Effector CD4-positive, alpha-beta T cell (primary cell): ENCODE data around the gene UBASH3A.
A peak's percentile ranks its signal among the peaks of the same experiment; 100 is the strongest.

ENCODE experiments used
- DNase-seq: peaks from one replicate; pipeline ENCODE4 v3.0.0-alpha.2; 2020

Gene UBASH3A

DNA sequence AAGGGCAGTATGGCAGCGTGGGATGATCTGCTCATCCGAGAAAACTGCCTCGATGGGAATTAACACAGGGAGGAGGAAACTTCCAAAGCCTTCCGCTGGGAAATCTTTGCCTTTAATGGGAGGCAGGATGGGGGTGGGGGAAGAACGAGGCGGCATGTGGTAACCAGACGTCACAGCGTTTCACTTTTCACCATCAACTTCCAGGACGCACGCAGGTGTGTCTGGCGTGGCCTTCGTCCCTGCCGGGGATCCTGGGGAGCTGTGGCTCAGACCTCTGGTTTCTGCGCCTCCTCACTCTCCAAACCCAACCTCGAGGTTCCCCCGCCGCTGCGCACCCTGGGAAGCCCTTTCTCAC is 92.0 kb downstream of the UBASH3A start:
- no peak for DNase-seq

DNA sequence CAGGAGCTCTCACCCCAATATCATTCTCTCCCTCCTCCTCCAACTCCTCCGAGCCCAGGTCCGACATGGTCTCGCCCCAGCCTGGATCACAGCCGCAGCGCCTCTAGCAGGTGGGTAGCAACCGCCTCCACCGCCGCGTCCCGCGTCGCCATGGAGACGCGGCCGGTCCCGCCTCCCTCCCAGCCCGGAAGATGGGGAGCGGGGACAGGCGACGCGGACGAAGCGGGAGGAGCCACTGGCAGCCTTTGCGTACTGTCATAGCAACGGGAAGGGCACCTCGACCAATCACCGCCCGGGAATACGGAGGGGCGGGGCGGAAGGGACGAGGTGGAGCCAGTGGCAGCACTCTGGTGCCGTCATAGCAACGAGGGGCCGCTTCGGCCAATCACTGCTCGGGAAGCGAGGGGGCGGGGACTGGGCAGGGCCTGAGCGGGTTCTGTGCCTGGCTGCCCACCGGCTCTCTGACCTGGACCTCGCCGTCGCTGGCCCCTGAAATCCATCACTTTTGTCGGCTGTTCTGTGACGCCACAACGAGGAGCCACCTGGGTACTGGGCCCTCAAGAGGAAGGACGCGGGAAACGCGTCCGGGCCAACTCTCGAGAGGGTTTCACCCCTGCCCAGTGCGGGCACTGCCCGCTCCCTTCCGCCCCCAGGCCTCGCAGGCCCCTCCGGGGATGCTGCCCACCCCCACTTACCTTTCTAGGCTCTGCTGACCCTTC is 92.6 kb downstream of the UBASH3A start, which contains the start of gene RSPH1:
Gene RSPH1, minus strand, starts transcription at position 105 of the 719 bp plus-strand sequence. Its CDS starts 38 bp downstream, at position 67.
- peak; percentile 99 for DNase-seq

GRCh38 chr21:42496839-42497202 is 93.1 kb downstream of the UBASH3A start:
- DNase-seq, result no peak
